Activated CD4-positive, alpha-beta T cell treated with anti-CD3 and anti-CD28 coated beads for 36 hours (primary cell): ENCODE data around the gene CPSF2. TPM values are rescaled to one million over a fixed set of nuclear protein-coding genes. Genes with fewer than 3 reads are reported as not detected.
"Not testable (repeated sequence)": the region's sequence is repeated elsewhere in the genome, so short reads cannot be mapped to it uniquely, and the experiment has no call there.

Experiments used
- ATAC-seq: fragments of 200-7000 bp; cut with Tn5 transposase; one replicate; pipeline ENCODE4 v1.10.0; 2021; ENCODE audit warnings: mild to moderate bottlenecking, moderate library complexity
- CTCF ChIA-PET: fragments of 350-600 bp; sonication (Branson Sonifier 250); formaldehyde crosslinking; loops from one replicate; lab custom pipeline; 2021; ENCODE audit warnings: antibody characterized with exemption; lab: Charles Lee
- POLR2A ChIA-PET: fragments of 350-600 bp; sonication (Branson Sonifier 250); formaldehyde crosslinking; loops from one replicate; lab custom pipeline; 2021; ENCODE audit warnings: antibody characterized with exemption, inconsistent platforms; lab: Charles Lee
- DNase-seq: peaks from one replicate; pipeline ENCODE4 v3.0.0-alpha.2; 2020
- H3K27ac Mint-ChIP-seq: one replicate; pipeline ENCODE4 v1.8.0; 2021; ENCODE audit warnings: mixed read lengths
- H3K27me3 Mint-ChIP-seq: one replicate; pipeline ENCODE4 v1.8.0; 2021; ENCODE audit warnings: mixed read lengths
- H3K36me3 Mint-ChIP-seq: one replicate; pipeline ENCODE4 v1.8.0; 2021; ENCODE audit warnings: low read depth, mixed read lengths
- H3K4me1 Mint-ChIP-seq: one replicate; pipeline ENCODE4 v1.8.0; 2021; ENCODE audit warnings: mixed read lengths
- H3K4me3 Mint-ChIP-seq: one replicate; pipeline ENCODE4 v1.8.0; 2021; ENCODE audit warnings: mild to moderate bottlenecking, moderate library complexity, mixed read lengths
- H3K9me3 Mint-ChIP-seq: one replicate; pipeline ENCODE4 v1.8.0; 2021; ENCODE audit warnings: low read depth, mixed read lengths
- intact Hi-C, 2 experiments: fragments of 100-400 bp; cut with DNase I in 1 of 2; cut with micrococcal nuclease in 1 of 2; formaldehyde crosslinking; loops; one replicate each; pipeline versions ENCODE4 v1.14.2 to v1.15.1; 2022 to 2024; cut with DNase I, micrococcal nuclease
- total RNA-seq, 2 experiments: library from RNA; stranded (reverse); gene quantifications; one replicate each; pipeline ENCODE4 v1.2.3, GENCODE V29; 2021

Gene CPSF2
- total RNA-seq, 2 experiments from 2014 or later, result 102 to 117 TPM

DNA sequence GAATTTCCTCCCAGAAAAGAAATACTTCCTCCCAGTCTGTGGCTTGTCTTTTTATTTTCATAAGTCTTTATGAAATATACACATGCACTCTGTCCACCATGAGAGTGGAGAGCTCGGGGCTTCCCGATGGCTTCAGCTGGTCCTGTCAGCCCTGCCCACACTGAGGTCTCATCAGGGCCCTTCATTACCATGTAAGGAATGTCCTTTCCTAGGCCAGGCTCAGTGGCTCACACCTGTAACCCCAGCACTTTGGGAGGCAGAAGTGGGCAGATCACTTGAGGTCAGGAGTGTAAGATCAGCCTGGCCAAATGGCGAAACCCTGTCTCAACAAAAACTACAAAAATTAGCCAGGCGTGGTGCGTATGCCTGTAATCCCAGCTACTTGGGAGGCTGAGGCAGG is 77.0 kb downstream of the CPSF2 start:
- H3K27ac Mint-ChIP-seq, result no peak overlapping the region
- POLR2A ChIA-PET, result no interaction called here
- no peaks in the 10 kb centered on the region for H3K9me3 Mint-ChIP-seq

GRCh38 chr14:92199763-92200162 is 78.0 kb downstream of the CPSF2 start:
- ATAC-seq (no peak), DNase-seq (no peak)
- Mint-ChIP-seq H3K4me1 (no peaks in the 10 kb centered on the region), H3K4me3 (no peak overlapping the region), H3K27ac (no peak overlapping the region), H3K36me3 (no peaks in the 10 kb centered on the region), H3K27me3 (peaks cover 2% of the 10 kb centered on the region), H3K9me3 (no peaks in the 10 kb centered on the region)
- CTCF ChIA-PET, result interaction anchor here (0.5 to 0.7 kb wide), 2 partner anchors 90 to 436 kb away, joined by 3 read pairs; no protein-coding TSS in a partner anchor
- intact Hi-C loops, result no loop called here
- POLR2A ChIA-PET, result no interaction called here

More for the DNA sequence above, 77.0 kb downstream of the CPSF2 start:
- Mint-ChIP-seq H3K4me3 (no peak overlapping the region), H3K27me3 (peaks cover 2% of the 10 kb centered on the region), H3K4me1 (no peaks in the 10 kb centered on the region), H3K36me3 (no peaks in the 10 kb centered on the region)
- ATAC-seq (no peak), DNase-seq (no peak)
- intact Hi-C loops, result no loop called here
- CTCF ChIA-PET, result interaction anchor here (0.7 kb wide), 1 partner anchor 91 kb away, joined by 3 read pairs; no protein-coding TSS in a partner anchor

DNA sequence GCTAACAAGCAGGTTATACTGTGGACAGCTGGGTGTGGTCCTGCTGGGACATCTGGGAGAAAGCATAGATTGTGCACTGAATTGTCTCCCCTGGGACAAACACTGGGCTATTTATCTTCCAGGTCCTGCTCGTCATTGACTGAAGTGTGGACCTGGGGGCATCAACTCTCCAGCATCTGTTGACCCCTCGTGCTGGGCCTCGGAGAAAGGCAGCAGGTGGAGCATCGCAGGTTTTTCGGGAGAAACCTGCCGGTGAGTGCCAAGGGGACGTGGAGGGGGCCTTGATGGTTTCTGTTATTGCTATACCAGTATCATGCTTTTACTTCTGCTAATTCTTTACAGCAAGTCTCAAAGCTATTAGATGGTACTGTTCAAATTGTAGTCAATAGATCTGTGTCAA is 81.3 kb downstream of the CPSF2 start:
- ChIA-PET CTCF (no interaction called here), POLR2A (no interaction called here)
- no peak for DNase-seq
- Mint-ChIP-seq H3K4me3 (no peak overlapping the region), H3K9me3 (no peaks in the 10 kb centered on the region), H3K27me3 (peaks cover 5% of the 10 kb centered on the region), H3K36me3 (no peaks in the 10 kb centered on the region), H3K4me1 (no peaks in the 10 kb centered on the region), H3K27ac (no peak overlapping the region)
- intact Hi-C loops, result no loop called here
- ATAC-seq, result no peak

GRCh38 chr14:92204792-92205191 is 83.0 kb downstream of the CPSF2 start:
- no peak overlapping the region for H3K4me3 Mint-ChIP-seq
- H3K27me3 Mint-ChIP-seq, result peaks cover 5% of the 10 kb centered on the region
- H3K27ac Mint-ChIP-seq, result no peak overlapping the region
- H3K9me3 Mint-ChIP-seq, result no peaks in the 10 kb centered on the region
- POLR2A ChIA-PET, result no interaction called here
- CTCF ChIA-PET, result interaction anchor here (0.6 kb wide), 1 partner anchor 1439 kb away, joined by 4 read pairs; no protein-coding TSS in a partner anchor
- H3K36me3 Mint-ChIP-seq, result no peaks in the 10 kb centered on the region
- no peak for DNase-seq
- no peak for ATAC-seq
- intact Hi-C loops, result no loop called here
- no peaks in the 10 kb centered on the region for H3K4me1 Mint-ChIP-seq

DNA sequence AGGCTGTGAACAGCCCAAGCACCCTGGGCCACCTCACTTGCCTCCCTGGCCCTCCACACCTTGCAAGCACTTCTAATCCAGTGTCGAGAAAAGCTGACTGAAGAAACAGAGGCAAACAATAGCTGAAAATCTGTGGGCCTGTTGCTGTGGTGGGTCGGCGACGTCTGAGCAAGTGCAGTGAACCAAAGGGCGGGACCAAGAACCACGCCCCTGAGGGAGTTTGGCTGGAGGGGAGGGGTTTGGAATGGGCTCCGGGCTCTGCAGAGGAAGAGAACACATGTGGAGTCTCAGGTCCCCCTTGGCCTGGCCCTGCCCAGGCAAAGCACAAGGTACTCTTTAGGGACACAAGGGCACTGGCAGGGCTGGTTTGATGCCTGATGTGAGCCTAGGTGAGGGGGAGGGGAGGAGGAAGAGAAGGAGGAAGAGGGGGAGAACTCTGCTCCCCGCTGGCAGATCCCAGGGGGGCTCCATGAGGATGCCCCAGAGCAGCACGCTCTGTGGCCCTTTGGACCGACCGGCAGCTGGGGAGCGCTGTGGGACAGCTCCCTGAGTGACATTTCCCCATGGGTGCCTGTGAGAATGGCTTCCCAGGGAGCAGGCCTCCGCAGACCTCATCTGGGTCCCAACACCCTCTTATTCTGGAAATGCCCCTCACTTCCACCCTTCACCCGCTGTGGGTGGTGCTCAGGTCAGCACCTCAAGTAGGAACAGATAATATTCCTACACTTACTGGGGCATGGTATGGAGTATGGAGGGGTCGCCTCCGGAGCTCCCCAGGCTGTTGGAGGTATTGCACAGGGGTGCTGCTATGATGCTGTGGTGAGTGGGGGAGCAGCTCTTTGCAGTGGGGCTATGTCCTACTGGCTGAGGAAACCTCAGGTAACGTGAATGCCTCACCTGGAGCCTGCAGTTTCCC is 85.5 kb downstream of the CPSF2 start:
- DNase-seq (no peak), ATAC-seq (no peak)
- ChIA-PET POLR2A (no interaction called here), CTCF (no interaction called here)
- no peaks in the 10 kb centered on the region for H3K36me3 Mint-ChIP-seq
- no peak overlapping the region for H3K4me3 Mint-ChIP-seq
- no peaks in the 10 kb centered on the region for H3K4me1 Mint-ChIP-seq
- H3K27ac Mint-ChIP-seq, result no peak overlapping the region
- intact Hi-C loops, result no loop called here
- H3K27me3 Mint-ChIP-seq, result peaks cover 5% of the 10 kb centered on the region
- H3K9me3 Mint-ChIP-seq, result peaks cover 8% of the 10 kb centered on the region

GRCh38 chr14:92207928-92208265 is 86.1 kb downstream of the CPSF2 start:
- Mint-ChIP-seq H3K4me1 (no peaks in the 10 kb centered on the region), H3K36me3 (no peaks in the 10 kb centered on the region), H3K27me3 (peaks cover 3% of the 10 kb centered on the region), H3K4me3 (no peak overlapping the region), H3K9me3 (peaks cover 10% of the 10 kb centered on the region), H3K27ac (no peak overlapping the region)
- CTCF ChIA-PET, result no interaction called here
- intact Hi-C loops, result no loop called here
- DNase-seq (no peak), ATAC-seq (no peak)
- POLR2A ChIA-PET, result interaction anchor here (0.6 kb wide), 1 partner anchor 86 kb away, joined by 6 read pairs; no protein-coding TSS in a partner anchor

GRCh38 chr14:92209141-92209540 is 87.4 kb downstream of the CPSF2 start:
- Mint-ChIP-seq H3K4me1 (peaks cover 3% of the 10 kb centered on the region), H3K27ac (no peak overlapping the region), H3K36me3 (no peaks in the 10 kb centered on the region), H3K27me3 (peaks cover 2% of the 10 kb centered on the region), H3K9me3 (peaks cover 18% of the 10 kb centered on the region), H3K4me3 (no peak overlapping the region)
- CTCF ChIA-PET, result no interaction called here
- intact Hi-C loops, result no loop called here
- no peak for ATAC-seq
- POLR2A ChIA-PET, result interaction anchor here (0.6 kb wide), 1 partner anchor 179 kb away, joined by 6 read pairs; no protein-coding TSS in a partner anchor
- no peak for DNase-seq

DNA sequence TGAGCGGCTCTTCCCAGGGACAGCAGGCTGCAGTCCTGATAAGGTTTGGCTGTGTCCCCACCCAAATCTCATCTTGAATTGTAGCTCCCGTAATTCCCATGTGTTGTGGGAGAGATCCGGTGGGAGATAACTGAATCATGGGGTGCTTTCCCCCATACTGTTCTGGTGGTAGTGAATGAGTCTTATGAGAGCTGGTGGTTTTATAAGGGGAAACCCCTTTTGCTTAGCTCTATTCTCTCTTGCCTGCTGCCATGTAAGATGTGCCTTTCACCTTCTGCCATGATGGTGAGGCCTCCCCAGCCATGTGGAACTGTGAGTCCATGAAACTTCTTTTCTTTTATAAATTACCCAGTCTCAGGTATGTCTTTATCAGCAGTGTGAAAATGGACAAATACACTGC is 91.4 kb downstream of the CPSF2 start:
- CTCF ChIA-PET, H3K4me3 Mint-ChIP-seq, POLR2A ChIA-PET, H3K27ac Mint-ChIP-seq, H3K36me3 Mint-ChIP-seq, H3K27me3 Mint-ChIP-seq, intact Hi-C loops, DNase-seq, H3K4me1 Mint-ChIP-seq, ATAC-seq: not testable (repeated sequence)
- H3K9me3 Mint-ChIP-seq, result peaks cover 18% of the 10 kb centered on the region

DNA sequence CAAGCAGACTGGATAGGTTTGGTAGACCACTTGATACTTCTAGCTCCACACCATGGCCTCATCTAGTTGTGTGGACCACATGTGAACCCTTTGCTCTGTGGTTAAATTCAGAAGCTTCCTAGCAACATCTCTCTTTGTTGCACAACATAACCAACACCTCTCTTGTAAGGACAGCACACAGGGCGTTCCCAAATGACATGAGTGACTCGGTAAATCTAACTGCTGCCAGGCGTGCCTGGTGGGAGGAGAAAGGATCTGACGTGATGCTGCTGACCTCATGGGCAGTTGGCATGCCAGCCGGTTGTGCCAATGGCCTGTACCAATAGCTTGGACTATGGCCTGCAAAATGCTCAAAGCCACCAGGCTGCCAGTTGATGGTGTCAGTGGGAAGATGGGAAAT is 93.8 kb downstream of the CPSF2 start:
- ChIA-PET POLR2A (no interaction called here), CTCF (no interaction called here)
- Mint-ChIP-seq H3K9me3 (peaks cover 18% of the 10 kb centered on the region), H3K4me3 (no peak overlapping the region), H3K27ac (no peak overlapping the region), H3K36me3 (no peaks in the 10 kb centered on the region), H3K27me3 (peaks cover 3% of the 10 kb centered on the region), H3K4me1 (peaks cover 3% of the 10 kb centered on the region)
- ATAC-seq (no peak), DNase-seq (no peak)
- intact Hi-C loops, result no loop called here

DNA sequence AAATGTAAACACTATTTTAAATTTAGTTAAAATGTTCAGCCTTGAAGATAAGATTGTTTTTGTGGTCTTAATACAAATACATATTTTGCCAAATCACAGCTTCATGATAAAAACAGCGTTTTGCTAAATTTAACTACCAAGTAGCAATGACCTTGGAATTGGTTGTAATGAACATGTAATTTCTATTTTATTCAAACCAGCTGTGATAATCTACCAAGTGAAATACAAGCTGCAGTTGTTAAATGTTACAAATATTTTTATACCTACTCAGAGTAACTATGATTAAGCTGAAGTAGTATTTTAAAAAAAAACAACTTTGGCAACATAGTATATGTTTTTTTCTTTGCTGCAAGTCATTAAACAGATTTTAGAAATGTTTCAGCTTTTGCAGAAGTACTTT is 96.2 kb downstream of the CPSF2 start:
- no peak overlapping the region for H3K4me3 Mint-ChIP-seq
- peaks cover 8% of the 10 kb centered on the region for H3K9me3 Mint-ChIP-seq
- ChIA-PET CTCF (no interaction called here), POLR2A (interaction anchor here (0.6 kb wide), 1 partner anchor 433 kb away, joined by 5 read pairs; no protein-coding TSS in a partner anchor)
- no peak overlapping the region for H3K27ac Mint-ChIP-seq
- intact Hi-C loops, result no loop called here
- ATAC-seq (no peak), DNase-seq (no peak)
- peaks cover 3% of the 10 kb centered on the region for H3K4me1 Mint-ChIP-seq
- peaks cover 3% of the 10 kb centered on the region for H3K27me3 Mint-ChIP-seq
- no peaks in the 10 kb centered on the region for H3K36me3 Mint-ChIP-seq
